ENCODE results near the gene PCDHA8. TPM values are rescaled to one million over a fixed set of nuclear protein-coding genes. Genes with fewer than 3 reads are reported as not detected.

The PCDHA8 gene
- total and polyA plus RNA-seq, 2 of the 8 experiments (the other 6 are each of a cell fraction or from before 2014, with no cell fraction given), result 0.14 to 0.52 TPM

- no peak overlapping the region for H2BK20ac ChIP-seq (ENCODE audit: low read length)
- H3K4me3 ChIP-seq (ENCODE audit: extremely low read depth in 1 of 4, insufficient read depth in 2 of 4, low read depth in 3 of 4, low read length in 4 of 4), result no peak overlapping the region
- peaks cover 0 to 10% (median 2%) of the 10 kb centered on the region in 4 experiments; a peak in 3 of 8 replicates for H3K36me3 ChIP-seq (ENCODE audit: control insufficient read depth in 2 of 4, insufficient read depth in 4 of 4, low read length in 3 of 4)
- H3K79me2 ChIP-seq (ENCODE audit: control insufficient read depth in 1 of 2, insufficient read depth in 2 of 2, low read length in 2 of 2), result no peaks in the 10 kb centered on the region
- no peak overlapping the region for H3K14ac ChIP-seq (ENCODE audit: insufficient read length)
- no peak overlapping the region for H2BK120ac ChIP-seq (replicated peaks; ENCODE audit: low read depth, low read length)
- H3K23me2 ChIP-seq (ENCODE audit: low read depth, low read length), result no peaks in the 10 kb centered on the region
- H3K9ac ChIP-seq (replicated peaks in 1 of 4; ENCODE audit: extremely low read depth in 1 of 4, low read depth in 3 of 4, low read length in 3 of 4), result no peak overlapping the region
- H2AK5ac ChIP-seq (ENCODE audit: low read depth, low read length), result no peak overlapping the region
- H3K18ac ChIP-seq (ENCODE audit: extremely low read depth, low read length), result no peak overlapping the region
- ChIA-PET POLR2A (ENCODE audit: partially characterized antibody) (interaction anchor here (1.6 to 2.1 kb wide), 2 partner anchors 13 to 18 kb away, joined by 4 to 7 read pairs; no protein-coding TSS in a partner anchor), CTCF (ENCODE audit: partially characterized antibody) (interaction anchor here (0.9 to 3.4 kb wide), 13 partner anchors 11 to 333 kb away, joined by 3 to 23 read pairs (median 4); partner anchors contain the start of genes PCDHA11, PCDHA12, PCDHA4 and PCDHA6)
- FAIRE-seq (no peak), DNase-seq (ENCODE audit: low read depth in 1 of 2, low spot score in 2 of 2) (no peak)
- no peak overlapping the region for H2BK12ac ChIP-seq (ENCODE audit: low read depth, low read length)
- no peak overlapping the region for H4K8ac ChIP-seq (ENCODE audit: extremely low read depth, insufficient read depth, low read length)
- no peak overlapping the region for H3K56ac ChIP-seq (replicated peaks; ENCODE audit: insufficient read length, low read depth, low read length)
- H3K9me3 ChIP-seq (ENCODE audit: insufficient read depth in 2 of 2, low read depth in 1 of 2, low read length in 1 of 2), result peaks cover 6 to 17% of the 10 kb centered on the region in 2 experiments; a peak in 2 of 4 replicates
- 93% methylated on average over 14 of the region's 94 CpGs; no CpG with 5 or more reads in 1 of the 2 experiments for WGBS, 2 experiments (ENCODE audit: extremely low coverage in 1 of 2, insufficient coverage in 1 of 2, insufficient read length in 1 of 2, insufficient replicate concordance in 2 of 2, low coverage in 1 of 2, low lambda C conversion rate in 2 of 2, missing lambda C conversion rate in 1 of 2)
- no peak overlapping the region for H3K4ac ChIP-seq (replicated peaks; ENCODE audit: insufficient read length, low read depth, low read length)
- no peak overlapping the region for H2BK15ac ChIP-seq (ENCODE audit: low read length)
- H3K4me1 ChIP-seq (replicated peaks in 1 of 4; ENCODE audit: control insufficient read depth in 3 of 4, insufficient read depth in 4 of 4, low read length in 3 of 4), result no peaks in the 10 kb centered on the region
- no peak overlapping the region for H2BK5ac ChIP-seq (ENCODE audit: low read depth, low read length)
- no peak overlapping the region for H2AFZ ChIP-seq (ENCODE audit: low read length)
- H3K23ac ChIP-seq (ENCODE audit: insufficient read length), result no peak overlapping the region
- H3K27ac ChIP-seq (ENCODE audit: low read depth, low read length), result no peak overlapping the region
- no peaks in the 10 kb centered on the region for H3K27me3 ChIP-seq (replicated peaks in 1 of 4; ENCODE audit: control insufficient read depth in 3 of 4, extremely low read depth in 1 of 4, insufficient read depth in 3 of 4, low read length in 3 of 4)
- no peak overlapping the region for H4K91ac ChIP-seq (replicated peaks; ENCODE audit: insufficient read length, low read length)
- no peak overlapping the region for H4K5ac ChIP-seq (ENCODE audit: insufficient read length, low read depth, low read length)
- H3K79me1 ChIP-seq (ENCODE audit: low read depth, low read length), result no peaks in the 10 kb centered on the region
- H4K20me1 ChIP-seq (replicated peaks in 1 of 2; ENCODE audit: control insufficient read depth in 1 of 2, insufficient read depth in 2 of 2, low read length in 2 of 2), result no peaks in the 10 kb centered on the region
- no peak for TF ChIP-seq SUZ12 (IDR thresholded peaks at IDR 0.05; ENCODE audit: low read length)
- no peak for TF ChIP-seq RXRA (IDR thresholded peaks at IDR 0.05; ENCODE audit: insufficient read depth, low read depth, low read length)
- TF ChIP-seq EGR1 (IDR thresholded peaks at IDR 0.05; ENCODE audit: borderline replicate concordance, low read depth, low read length), result no peak
- TF ChIP-seq KDM5A (IDR thresholded peaks at IDR 0.05; ENCODE audit: low read length), result no peak
- no peak for TF ChIP-seq HDAC6 (IDR thresholded peaks at IDR 0.05; ENCODE audit: low read depth, low read length)
- no peak for TF ChIP-seq HDAC2 (IDR thresholded peaks at IDR 0.05; ENCODE audit: borderline replicate concordance in 1 of 2, low read depth in 2 of 2, low read length in 2 of 2)
- no peak for TF ChIP-seq E2F6 (IDR thresholded peaks at IDR 0.05)
- TF ChIP-seq GABPA (IDR thresholded peaks at IDR 0.05; ENCODE audit: borderline replicate concordance, insufficient read depth, low read length), result no peak
- no peak for TF ChIP-seq MAX (IDR thresholded peaks at IDR 0.05)
- no peak overlapping the region; a peak in 1 of 4 replicates for H3K4me2 ChIP-seq (ENCODE audit: insufficient read depth in 1 of 2, low read depth in 2 of 2, low read length in 2 of 2)
Observed at GRCh38 chr5:140857177-140857986, 16.4 kb downstream of the PCDHA8 start.
